A549 (cell line): ENCODE results near the gene TMEM120B. TPM values are rescaled to one million over a fixed set of nuclear protein-coding genes. Genes with fewer than 3 reads are reported as not detected.

ENCODE experiments used
- ATAC-seq, 2 experiments: fragments of 200-7000 bp in 1 of 2; fragments of >200 bp in 1 of 2; cut with Nextera tagmentation in 1 of 2; cut with Tn5 transposase in 1 of 2; 3 replicates each; pipeline versions ENCODE4 v1.8.0 to v1.9.1; 2018 to 2020; ENCODE audit warnings: mild to moderate bottlenecking in 1 of 2, moderate library complexity in 1 of 2
- CTCF ChIA-PET: fragments of 300-600 bp; sonication (Branson Sonifier 250); formaldehyde crosslinking; extraction: SDS; loops from one replicate; lab custom pipeline; 2021; ENCODE audit warnings: antibody characterized with exemption, inconsistent platforms; lab: Yijun Ruan, JAX
- POLR2A ChIA-PET: fragments of 350-600 bp; formaldehyde crosslinking; extraction: SDS; loops from one replicate; lab custom pipeline; 2021; ENCODE audit warnings: antibody characterized with exemption, inconsistent platforms; lab: Yijun Ruan, JAX
- DNase-seq, 2 experiments: peaks; one replicate each; pipeline versions ENCODE4 v3.0.0 to v3.0.0-alpha.2; 2011 to 2016; ENCODE audit warnings: low read depth in 1 of 2, low spot score in 1 of 2
- FAIRE-seq: peaks from 2 replicates; lab custom pipeline; 2011; peaks lifted over from hg19 to GRCh38; lab: Jason Lieb, UNC
- H3K27ac ChIP-seq, 2 experiments: fragments of >200 bp; sonication (Bioruptor Twin); formaldehyde crosslinking; 3 replicates each; pipeline ENCODE4 v1.5.1; 2016 to 2017
- H3K4me1 ChIP-seq: fragments of >200 bp; sonication (Bioruptor Twin); formaldehyde crosslinking; 3 replicates; pipeline ENCODE4 v1.6.1; 2016
- H3K4me2 ChIP-seq: fragments of >200 bp; sonication (Bioruptor Twin); formaldehyde crosslinking; 3 replicates; pipeline ENCODE4 v1.6.1; 2016
- H3K4me3 ChIP-seq: fragments of >200 bp; sonication (Bioruptor Twin); formaldehyde crosslinking; 3 replicates; pipeline ENCODE4 v1.5.1; 2016
- H3K9me3 ChIP-seq: fragments of >200 bp; sonication (Bioruptor Twin); formaldehyde crosslinking; 3 replicates; pipeline ENCODE4 v1.6.1; 2016
- BHLHE40 ChIP-seq: IDR thresholded peaks from 2 replicates; pipeline ENCODE4 v1.6.1; 2012; ENCODE audit warnings: low read depth, low read length, inconsistent platforms
- CBX8 ChIP-seq: fragments of 200-600 bp; sonication (generic); IDR thresholded peaks from 2 replicates; pipeline ENCODE4 v1.6.1; 2016
- CHD4 ChIP-seq: fragments of 200-600 bp; sonication (generic); IDR thresholded peaks from 2 replicates; pipeline ENCODE4 v1.6.1; 2016; ENCODE audit warnings: antibody characterized with exemption, mild to moderate bottlenecking, borderline replicate concordance
- GATA3 ChIP-seq: IDR thresholded peaks from 2 replicates; pipeline ENCODE4 v1.6.1; 2012; ENCODE audit warnings: borderline replicate concordance
- HOXA7 ChIP-seq: fragments of 250-450 bp; sonication (Bioruptor Pico); IDR thresholded peaks from 2 replicates; pipeline ENCODE4 v1.5.0; 2020; ENCODE audit warnings: mild to moderate bottlenecking, moderate library complexity
- HOXB13 ChIP-seq: fragments of 250-450 bp; sonication (Bioruptor Pico); IDR thresholded peaks from 2 replicates; pipeline ENCODE4 v1.5.0; 2020; ENCODE audit warnings: low read depth, mild to moderate bottlenecking, moderate library complexity
- HOXB5 ChIP-seq: fragments of 250-450 bp; sonication (Bioruptor Pico); IDR thresholded peaks from 2 replicates; pipeline ENCODE4 v1.5.0; 2020; ENCODE audit warnings: mild to moderate bottlenecking, moderate library complexity
- JUN ChIP-seq, 2 experiments: fragments of >200 bp; sonication (Bioruptor Twin); formaldehyde crosslinking; IDR thresholded peaks; 2 replicates in 1 of 2; 3 replicates in 1 of 2; pipeline ENCODE4 v1.6.1; 2016 to 2017
- KDM1A ChIP-seq: fragments of 200-600 bp; sonication (generic); IDR thresholded peaks from 2 replicates; pipeline ENCODE4 v1.6.1; 2016; ENCODE audit warnings: low read depth, mild to moderate bottlenecking
- POLR2AphosphoS2 ChIP-seq: conservative IDR thresholded peaks from 2 replicates; pipeline ENCODE4 v1.6.1; 2012; ENCODE audit warnings: low read length, improper control_type of control experiment, inconsistent platforms
- RAD21 ChIP-seq, 2 experiments: fragments of >200 bp in 1 of 2; sonication (Bioruptor Twin) in 1 of 2; formaldehyde crosslinking in 1 of 2; IDR thresholded peaks in 1 of 2; conservative IDR thresholded peaks in 1 of 2; 2 replicates in 1 of 2; 3 replicates in 1 of 2; pipeline ENCODE4 v1.6.1; 2012 to 2018; ENCODE audit warnings: inconsistent platforms in 1 of 2
- RARB ChIP-seq: fragments of 250-450 bp; sonication (Bioruptor Pico); IDR thresholded peaks from 2 replicates; pipeline ENCODE4 v1.8.0; 2021; ENCODE audit warnings: mild to moderate bottlenecking, moderate library complexity
- RNF2 ChIP-seq: fragments of 200-600 bp; sonication (generic); IDR thresholded peaks from 2 replicates; pipeline ENCODE4 v1.6.1; 2016; ENCODE audit warnings: low read depth, mild to moderate bottlenecking, antibody characterized with exemption, moderate library complexity, borderline replicate concordance
- SREBF2 ChIP-seq: fragments of 450-650 bp; IDR thresholded peaks from 2 replicates; pipeline ENCODE4 v1.6.1; 2014; ENCODE audit warnings: mild to moderate bottlenecking, moderate library complexity
- TFCP2L1 ChIP-seq: fragments of 250-450 bp; sonication (Bioruptor Pico); IDR thresholded peaks from 2 replicates; pipeline ENCODE4 v1.5.0; 2021; ENCODE audit warnings: mild to moderate bottlenecking
- ZNF302 ChIP-seq: fragments of 250-450 bp; sonication (Bioruptor Pico); IDR thresholded peaks from 2 replicates; pipeline ENCODE4 v1.9.0; 2021; ENCODE audit warnings: inconsistent platforms, mild to moderate bottlenecking, moderate library complexity
- WGBS: methylation state at CpG from one replicate; pipeline ENCODE4 v1.1.6; 2017; ENCODE audit errors: missing lambda C conversion rate; 5-methylcytosine and 5-hydroxymethylcytosine counted together
- polyA plus RNA-seq, 4 experiments: library from polyadenylated mRNA; depleted of rRNA in 3 of 4; stranded (reverse); fragments of >200 nt; fragmentation: RNase III in 1 of 4; extraction: RNeasy Plus Mini Kit Qiagen cat#74134 plus additional on column Dnase treatment in 1 of 4; gene quantifications; 2 replicates in 3 of 4; 3 replicates in 1 of 4; pipeline ENCODE4 v1.2.3, GENCODE V29; 2011 to 2017
- TF ChIP-seq, protein P1 (sequence below): fragments of 250-450 bp; sonication (Bioruptor Pico); IDR thresholded peaks from 2 replicates; pipeline ENCODE4 v1.5.0; 2021; ENCODE audit warnings: mild to moderate bottlenecking, moderate library complexity, borderline replicate concordance
- TF ChIP-seq, protein P2 (sequence below): fragments of 250-450 bp; sonication (Bioruptor Pico); IDR thresholded peaks from 2 replicates; pipeline ENCODE4 v1.5.0; 2020; ENCODE audit warnings: low read depth, mild to moderate bottlenecking, moderate library complexity
- TF ChIP-seq, protein P3 (sequence below): fragments of >200 bp; sonication (Bioruptor Twin); formaldehyde crosslinking; IDR thresholded peaks from 2 replicates; pipeline ENCODE4 v1.6.1; 2016
- TF ChIP-seq, protein P4 (sequence below): fragments of >200 bp; sonication (Bioruptor Twin); formaldehyde crosslinking; IDR thresholded peaks from 3 replicates; pipeline ENCODE4 v1.5.1; 2016
- TF ChIP-seq, protein P5 (sequence below): fragments of >200 bp; sonication (Bioruptor Twin); formaldehyde crosslinking; IDR thresholded peaks from 3 replicates; pipeline ENCODE4 v1.6.1; 2016
- TF ChIP-seq, protein P6 (sequence below): fragments of 150-350 bp; IDR thresholded peaks from 2 replicates; pipeline ENCODE4 v1.6.1; 2014; ENCODE audit warnings: low read depth, mild to moderate bottlenecking, low read length

TMEM120B gene
- polyA plus RNA-seq, 2 of the 4 experiments (the other 2 are of a cell fraction) = 10.6 to 13.2 TPM

DNA sequence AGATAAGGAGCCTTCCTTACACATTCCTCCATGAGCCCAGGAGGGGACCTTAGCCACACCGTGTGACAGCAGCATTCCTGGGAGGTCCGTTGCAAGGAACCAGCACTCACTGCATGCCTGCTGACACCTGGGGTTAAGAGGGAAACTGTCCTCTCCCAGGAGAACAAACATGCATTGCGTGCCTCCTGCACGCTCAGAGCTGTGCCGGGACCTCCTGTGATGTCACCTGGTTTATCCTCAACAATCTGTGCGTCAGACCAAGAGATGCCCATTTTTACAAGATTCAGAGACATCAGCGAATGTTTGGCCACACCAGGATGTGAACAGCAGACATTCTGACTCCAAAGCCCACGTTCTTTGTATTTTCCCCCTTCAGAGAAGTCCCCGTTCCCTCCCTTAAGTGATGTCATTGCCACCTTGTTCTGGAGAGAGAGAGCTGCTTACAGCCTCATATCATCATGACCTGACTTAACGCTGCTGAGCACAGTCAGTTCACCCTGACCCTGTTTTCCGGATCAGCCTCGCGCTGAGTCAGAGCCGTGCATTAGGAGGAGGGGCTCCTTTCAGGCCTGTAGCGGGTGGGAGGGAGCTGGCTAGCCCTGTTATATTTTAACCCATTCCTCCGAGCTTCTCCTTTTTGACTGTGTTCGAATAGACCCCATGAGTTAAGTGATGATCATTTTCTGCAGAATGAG lies 36.2 kb downstream of the TMEM120B start (continued):
- TF ChIP-seq ZNF302 (CRISPR knock-in tag) (peak; percentile 74; the same call in 1 of the 2 replicates), TFCP2L1 (CRISPR knock-in tag) (0 out of 2 replicates have a peak, but pooled peaks have one; percentile 44), JUN (IDR thresholded peaks at IDR 0.05) (peak in 1 of 2 experiments; percentile 84; a peak in 3 of 5 replicates), RARB (CRISPR knock-in tag) (0 out of 2 replicates have a peak, but pooled peaks have one; percentile 54), HOXB13 (CRISPR knock-in tag) (peak; percentile 89)
- TF ChIP-seq, protein P1, sequence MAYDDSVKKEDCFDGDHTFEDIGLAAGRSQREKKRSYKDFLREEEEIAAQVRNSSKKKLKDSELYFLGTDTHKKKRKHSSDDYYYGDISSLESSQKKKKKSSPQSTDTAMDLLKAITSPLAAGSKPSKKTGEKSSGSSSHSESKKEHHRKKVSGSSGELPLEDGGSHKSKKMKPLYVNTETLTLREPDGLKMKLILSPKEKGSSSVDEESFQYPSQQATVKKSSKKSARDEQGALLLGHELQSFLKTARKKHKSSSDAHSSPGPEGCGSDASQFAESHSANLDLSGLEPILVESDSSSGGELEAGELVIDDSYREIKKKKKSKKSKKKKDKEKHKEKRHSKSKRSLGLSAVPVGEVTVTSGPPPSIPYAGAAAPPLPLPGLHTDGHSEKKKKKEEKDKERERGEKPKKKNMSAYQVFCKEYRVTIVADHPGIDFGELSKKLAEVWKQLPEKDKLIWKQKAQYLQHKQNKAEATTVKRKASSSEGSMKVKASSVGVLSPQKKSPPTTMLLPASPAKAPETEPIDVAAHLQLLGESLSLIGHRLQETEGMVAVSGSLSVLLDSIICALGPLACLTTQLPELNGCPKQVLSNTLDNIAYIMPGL (CRISPR knock-in tag) = no peak

DNA sequence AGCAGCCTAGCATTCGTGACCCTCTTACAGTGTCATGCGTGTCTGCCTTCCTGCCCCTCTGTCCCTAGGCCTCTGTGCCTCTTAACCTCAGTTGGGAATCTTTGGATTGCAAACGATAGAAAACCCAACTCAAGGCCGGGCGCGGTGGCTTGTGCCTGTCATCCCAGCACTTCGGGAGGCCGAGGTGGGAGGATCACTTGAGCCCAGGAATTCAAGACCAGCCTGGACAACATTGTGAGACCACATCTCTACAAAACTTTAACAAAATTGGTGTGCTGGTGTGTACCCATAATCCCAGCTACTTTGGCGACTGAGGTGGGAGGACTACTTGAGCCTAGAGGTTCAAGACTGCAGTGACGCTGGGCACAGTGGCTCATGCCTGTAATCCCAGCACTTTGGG lies 36.7 kb downstream of the TMEM120B start:
- H3K4me2 ChIP-seq = peak overlapping the region; percentile 79
- H3K4me3 ChIP-seq = no peak overlapping the region
- peak; percentile 62; the same call in 1 of the 2 replicates for TF ChIP-seq HOXB13 (CRISPR knock-in tag)
- 0 out of 2 replicates have a peak, but pooled peaks have one; percentile 12 for TF ChIP-seq ZNF302 (CRISPR knock-in tag)
- TF ChIP-seq, protein P1 (CRISPR knock-in tag) = no peak
- peak; percentile 31; the same call in 1 of the 2 replicates for TF ChIP-seq CHD4
- DNase-seq (no peak), FAIRE-seq (no peak), ATAC-seq (no peak)
- peaks cover 23% of the 10 kb centered on the region for H3K4me1 ChIP-seq
- ChIA-PET CTCF (interaction anchor here (1.1 to 2.5 kb wide), 7 partner anchors 13 to 46 kb away, joined by 3 to 16 read pairs (median 4); partner anchors contain the start of gene RHOF), POLR2A (interaction anchor here (1.1 kb wide), 1 partner anchor 37 kb away, joined by 4 read pairs; the partner anchor contains the start of gene TMEM120B)
- 43% methylated on average over 10 of the region's 10 CpGs for WGBS
- H3K27ac ChIP-seq = peak overlapping the region; percentile 87 to 88
- H3K9me3 ChIP-seq = no peaks in the 10 kb centered on the region

DNA sequence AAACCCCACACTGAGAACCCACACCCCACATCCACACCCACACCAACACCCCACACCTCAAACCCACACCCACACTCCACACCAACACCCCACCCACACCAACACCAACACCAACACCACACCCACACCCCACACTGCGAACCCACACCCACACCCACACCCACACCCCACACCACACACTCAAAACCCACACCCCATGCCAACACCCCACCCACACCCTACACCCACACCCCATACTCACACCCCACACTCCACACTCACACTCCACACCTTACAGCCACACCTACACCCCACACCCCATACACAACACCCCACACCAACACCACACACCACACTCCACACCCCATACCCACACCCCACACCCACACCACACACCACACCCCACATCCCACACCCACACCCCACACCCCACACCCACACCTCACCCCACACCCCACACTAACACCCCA lies 38.0 kb downstream of the TMEM120B start:
- POLR2A ChIA-PET = no interaction called here
- 0% methylated on average over 1 of the region's 1 CpG for WGBS
- CTCF ChIA-PET = interaction anchor here (2.5 kb wide), 1 partner anchor 44 kb away, joined by 16 read pairs; the partner anchor contains the start of gene RHOF
- Histone ChIP-seq H3K4me3 (no peak overlapping the region), H3K27ac (peak overlapping the region; percentile 87 to 88; a peak in 5 of 6 replicates), H3K9me3 (no peaks in the 10 kb centered on the region), H3K4me2 (no peak overlapping the region), H3K4me1 (peaks cover 23% of the 10 kb centered on the region)
- DNase-seq (no peak), FAIRE-seq (no peak), ATAC-seq (no peak)
- TF ChIP-seq, protein P2, sequence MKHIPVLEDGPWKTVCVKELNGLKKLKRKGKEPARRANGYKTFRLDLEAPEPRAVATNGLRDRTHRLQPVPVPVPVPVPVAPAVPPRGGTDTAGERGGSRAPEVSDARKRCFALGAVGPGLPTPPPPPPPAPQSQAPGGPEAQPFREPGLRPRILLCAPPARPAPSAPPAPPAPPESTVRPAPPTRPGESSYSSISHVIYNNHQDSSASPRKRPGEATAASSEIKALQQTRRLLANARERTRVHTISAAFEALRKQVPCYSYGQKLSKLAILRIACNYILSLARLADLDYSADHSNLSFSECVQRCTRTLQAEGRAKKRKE = no peak
- TF ChIP-seq, protein P3, sequence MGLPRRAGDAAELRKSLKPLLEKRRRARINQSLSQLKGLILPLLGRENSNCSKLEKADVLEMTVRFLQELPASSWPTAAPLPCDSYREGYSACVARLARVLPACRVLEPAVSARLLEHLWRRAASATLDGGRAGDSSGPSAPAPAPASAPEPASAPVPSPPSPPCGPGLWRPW = no peak
- TF ChIP-seq JUN (IDR thresholded peaks at IDR 0.05) (no peak), HOXB5 (no peak), HOXB13 (CRISPR knock-in tag) (no peak), KDM1A (no peak), HOXA7 (no peak), CBX8 (no peak), RAD21 (conservative IDR thresholded peaks at IDR 0.05 in 1 of 2, IDR thresholded peaks at IDR 0.05 in 1 of 2) (no peak), POLR2AphosphoS2 (no peak), RNF2 (no peak), GATA3 (no peak), SREBF2 (no peak), BHLHE40 (no peak)
- TF ChIP-seq, protein P4, sequence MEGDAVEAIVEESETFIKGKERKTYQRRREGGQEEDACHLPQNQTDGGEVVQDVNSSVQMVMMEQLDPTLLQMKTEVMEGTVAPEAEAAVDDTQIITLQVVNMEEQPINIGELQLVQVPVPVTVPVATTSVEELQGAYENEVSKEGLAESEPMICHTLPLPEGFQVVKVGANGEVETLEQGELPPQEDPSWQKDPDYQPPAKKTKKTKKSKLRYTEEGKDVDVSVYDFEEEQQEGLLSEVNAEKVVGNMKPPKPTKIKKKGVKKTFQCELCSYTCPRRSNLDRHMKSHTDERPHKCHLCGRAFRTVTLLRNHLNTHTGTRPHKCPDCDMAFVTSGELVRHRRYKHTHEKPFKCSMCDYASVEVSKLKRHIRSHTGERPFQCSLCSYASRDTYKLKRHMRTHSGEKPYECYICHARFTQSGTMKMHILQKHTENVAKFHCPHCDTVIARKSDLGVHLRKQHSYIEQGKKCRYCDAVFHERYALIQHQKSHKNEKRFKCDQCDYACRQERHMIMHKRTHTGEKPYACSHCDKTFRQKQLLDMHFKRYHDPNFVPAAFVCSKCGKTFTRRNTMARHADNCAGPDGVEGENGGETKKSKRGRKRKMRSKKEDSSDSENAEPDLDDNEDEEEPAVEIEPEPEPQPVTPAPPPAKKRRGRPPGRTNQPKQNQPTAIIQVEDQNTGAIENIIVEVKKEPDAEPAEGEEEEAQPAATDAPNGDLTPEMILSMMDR = no peak
- TF ChIP-seq, protein P5, sequence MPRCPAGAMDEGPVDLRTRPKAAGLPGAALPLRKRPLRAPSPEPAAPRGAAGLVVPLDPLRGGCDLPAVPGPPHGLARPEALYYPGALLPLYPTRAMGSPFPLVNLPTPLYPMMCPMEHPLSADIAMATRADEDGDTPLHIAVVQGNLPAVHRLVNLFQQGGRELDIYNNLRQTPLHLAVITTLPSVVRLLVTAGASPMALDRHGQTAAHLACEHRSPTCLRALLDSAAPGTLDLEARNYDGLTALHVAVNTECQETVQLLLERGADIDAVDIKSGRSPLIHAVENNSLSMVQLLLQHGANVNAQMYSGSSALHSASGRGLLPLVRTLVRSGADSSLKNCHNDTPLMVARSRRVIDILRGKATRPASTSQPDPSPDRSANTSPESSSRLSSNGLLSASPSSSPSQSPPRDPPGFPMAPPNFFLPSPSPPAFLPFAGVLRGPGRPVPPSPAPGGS = no peak
- TF ChIP-seq, protein P6, sequence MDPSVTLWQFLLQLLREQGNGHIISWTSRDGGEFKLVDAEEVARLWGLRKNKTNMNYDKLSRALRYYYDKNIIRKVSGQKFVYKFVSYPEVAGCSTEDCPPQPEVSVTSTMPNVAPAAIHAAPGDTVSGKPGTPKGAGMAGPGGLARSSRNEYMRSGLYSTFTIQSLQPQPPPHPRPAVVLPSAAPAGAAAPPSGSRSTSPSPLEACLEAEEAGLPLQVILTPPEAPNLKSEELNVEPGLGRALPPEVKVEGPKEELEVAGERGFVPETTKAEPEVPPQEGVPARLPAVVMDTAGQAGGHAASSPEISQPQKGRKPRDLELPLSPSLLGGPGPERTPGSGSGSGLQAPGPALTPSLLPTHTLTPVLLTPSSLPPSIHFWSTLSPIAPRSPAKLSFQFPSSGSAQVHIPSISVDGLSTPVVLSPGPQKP = no peak
